HG03342 (cell line): ENCODE measurements around the gene PRH2.

ENCODE experiments used
- ATAC-seq: cut with Tn5 transposase; IDR thresholded peaks from one replicate; pipeline ENCODE4 v1.9.1; 2021; ENCODE audit warnings: mild to moderate bottlenecking, moderate library complexity; ENCODE audit not compliant: unreplicated experiment

Gene PRH2

GRCh38 chr12:10928746-10929286 is at the start of gene PRH2:
Gene PRH2 (plus strand): TSS chr12:10929236. CDS start chr12:10929274, 38 bp downstream.
- no peak for ATAC-seq

DNA sequence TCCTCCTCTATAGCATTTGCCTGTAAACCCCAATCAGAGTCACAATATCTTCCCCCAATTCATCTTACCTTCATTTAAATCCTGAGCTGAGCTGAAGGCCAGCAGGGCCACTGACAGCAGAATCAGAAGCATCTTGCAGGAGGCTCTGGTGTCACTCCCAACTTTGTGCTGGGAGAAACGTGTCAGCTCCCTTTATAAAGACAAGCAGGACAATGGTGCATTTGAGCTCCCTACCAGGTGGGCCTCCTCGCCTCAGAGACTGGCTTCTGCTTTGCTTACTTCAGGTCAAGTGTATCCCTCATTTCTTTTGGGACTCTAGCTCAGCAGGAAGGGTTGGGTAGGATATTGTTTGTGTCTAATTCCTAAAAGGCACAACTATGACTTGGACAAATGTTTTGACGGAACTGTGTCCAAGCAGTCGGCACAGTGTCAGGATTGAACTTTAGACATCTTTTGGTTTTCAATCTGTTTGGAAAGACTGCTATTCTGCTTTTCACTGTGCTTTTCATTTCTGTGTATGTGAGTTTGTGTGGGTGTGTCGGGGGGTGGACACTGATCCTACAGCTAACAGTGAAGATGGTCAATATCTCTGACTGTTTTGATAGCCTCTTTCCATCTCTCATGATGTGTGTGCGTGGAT is 44.8 kb upstream of the PRH2 start, which contains the start of gene PRH1:
Gene PRH1, minus strand, starts transcription at position 170 of the 640 bp plus-strand sequence. Its CDS starts 38 bp downstream, at position 132.
- no peak for ATAC-seq

DNA sequence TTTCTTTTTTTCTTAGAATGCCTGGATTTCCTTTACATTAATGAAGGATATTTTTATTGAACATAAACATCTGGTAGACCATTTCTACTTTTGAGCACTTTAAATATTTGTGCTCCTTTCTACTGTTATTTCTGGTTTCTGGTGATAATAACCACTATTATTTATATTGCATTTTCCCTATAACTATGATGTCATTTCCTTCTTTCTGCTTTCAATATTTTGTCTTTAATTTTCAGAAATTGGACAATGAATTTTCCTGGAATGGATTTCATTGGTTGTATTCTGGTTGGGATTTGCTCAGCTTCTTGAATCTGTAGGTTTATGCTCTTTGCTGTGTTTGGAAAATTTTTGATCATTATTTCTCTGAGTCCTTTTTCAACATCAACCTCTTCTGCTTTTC is 39.8 kb upstream of the PRH2 start:
- ATAC-seq, result no peak

DNA sequence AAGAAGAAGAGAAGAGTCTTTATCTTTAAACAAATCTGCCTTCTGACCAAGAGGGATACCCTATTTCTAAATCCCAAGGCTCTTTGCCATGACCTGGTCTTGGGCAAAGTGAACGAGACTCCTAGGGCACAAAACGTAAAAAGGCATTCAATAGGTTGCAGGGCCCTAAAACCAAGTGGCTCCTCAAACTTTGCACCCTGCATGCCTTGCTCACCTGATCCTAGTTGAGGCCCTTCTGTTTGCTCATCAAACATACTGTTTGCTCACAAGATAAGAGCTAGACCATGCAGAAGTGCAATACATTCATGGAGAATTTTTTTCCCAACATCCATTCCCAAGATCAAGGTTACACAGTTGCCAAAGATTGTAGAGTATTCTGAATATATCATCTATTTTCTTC is 37.1 kb upstream of the PRH2 start:
- no peak for ATAC-seq

- ATAC-seq, result no peak
These were observed 32.2 kb upstream of the PRH2 start for GRCh38 chr12:10896854-10897253.

DNA sequence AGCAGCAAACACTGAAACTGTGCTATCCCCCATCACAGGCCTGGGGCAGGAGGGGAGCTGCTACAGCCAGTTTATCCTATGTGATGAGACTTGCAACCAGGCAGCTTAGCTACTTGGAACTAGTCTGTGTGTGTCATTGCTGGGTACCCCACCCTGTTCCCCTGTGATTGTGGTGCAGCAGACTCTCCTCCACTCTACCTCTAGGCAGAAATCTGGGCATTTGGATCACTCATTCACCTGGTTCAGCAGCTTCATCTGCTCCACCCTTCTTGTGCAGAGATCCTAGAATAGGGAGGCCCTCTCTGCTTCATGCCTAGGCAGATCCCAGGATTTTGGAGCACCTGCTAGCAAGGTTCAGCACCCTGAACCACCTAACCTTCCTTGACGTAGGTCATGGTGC is 28.5 kb upstream of the PRH2 start:
- no peak for ATAC-seq

DNA sequence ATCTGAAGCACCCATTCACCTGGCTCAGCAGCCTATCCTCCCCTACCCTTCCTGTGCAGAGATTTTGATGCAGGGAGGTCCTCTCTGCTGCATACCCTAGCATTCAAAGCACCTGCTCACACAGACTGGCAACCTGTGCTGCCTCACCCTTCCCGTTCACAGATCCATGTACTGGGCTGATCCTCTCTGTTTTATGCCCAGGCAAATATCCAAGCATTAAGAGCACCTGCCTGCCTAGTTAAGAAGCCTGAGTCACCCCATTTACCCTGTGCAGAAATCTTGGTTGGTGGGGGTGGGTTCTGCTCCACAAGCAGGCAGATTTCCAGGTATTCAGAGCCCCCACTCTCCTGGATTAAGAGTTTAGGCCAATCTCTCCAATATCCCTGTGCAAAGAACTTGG is 28.1 kb upstream of the PRH2 start:
- ATAC-seq, result no peak

DNA sequence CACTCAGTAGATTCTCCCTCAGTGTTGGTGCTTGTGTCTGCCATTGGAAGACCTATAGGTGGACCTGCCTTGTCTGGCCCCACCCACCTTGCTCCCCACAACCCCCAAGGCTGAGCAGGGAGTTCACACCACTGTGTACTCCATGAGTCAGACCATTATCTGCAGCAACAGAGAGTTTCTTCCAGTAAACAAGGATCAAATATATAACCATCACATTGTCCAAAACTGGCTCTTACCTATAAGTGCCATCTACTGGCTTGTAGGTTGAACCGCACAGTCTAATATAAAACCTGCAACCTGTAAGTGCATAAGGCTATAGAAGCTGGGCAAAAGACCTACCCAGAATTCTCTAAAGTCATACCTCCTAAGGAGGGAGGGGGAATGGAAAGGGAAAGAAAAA is 27.6 kb upstream of the PRH2 start:
- ATAC-seq, result no peak

DNA sequence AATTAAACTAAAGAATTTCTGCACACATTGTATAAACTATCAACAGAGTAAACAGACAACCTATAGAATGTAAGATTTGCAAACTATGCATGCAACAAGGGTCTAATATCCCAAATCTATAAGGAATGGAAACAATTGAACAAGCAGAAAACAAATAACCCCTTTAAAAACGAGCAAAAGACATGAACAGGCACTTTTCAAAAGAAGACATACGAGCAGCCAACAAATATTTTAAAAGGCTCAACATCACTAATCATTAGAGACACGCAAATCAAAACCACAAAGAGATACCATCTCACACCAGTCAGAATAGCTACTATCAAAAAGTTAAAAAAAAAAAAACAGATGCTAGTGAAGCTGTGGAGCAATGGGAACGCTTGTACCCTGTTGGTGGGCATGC is 24.4 kb upstream of the PRH2 start:
- ATAC-seq, result no peak

- no peak for ATAC-seq
These were observed 19.6 kb upstream of the PRH2 start, which contains the start of gene TAS2R13 for GRCh38 chr12:10909462-10909861. Gene TAS2R13 (minus strand): TSS chr12:10909562. CDS start chr12:10909298, 264 bp downstream.

DNA sequence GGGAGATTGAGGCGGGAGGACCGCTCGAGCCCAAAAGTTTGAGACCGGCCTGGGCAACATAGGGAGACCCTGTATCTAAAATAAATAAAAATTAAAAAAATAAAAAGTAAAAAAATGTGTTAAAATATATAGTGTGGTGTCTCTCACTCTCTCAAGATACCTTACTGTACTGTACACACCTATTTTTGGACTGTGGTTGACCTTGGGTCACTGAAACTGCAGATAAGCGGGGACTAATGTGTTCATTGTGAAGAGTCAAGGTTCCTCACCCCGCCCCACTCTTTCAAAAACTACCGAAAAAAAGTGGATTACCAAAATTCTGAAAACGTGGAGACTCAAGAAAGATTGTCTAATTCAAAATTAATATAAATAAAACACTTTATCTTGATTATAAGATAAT is 18.7 kb upstream of the PRH2 start:
- ATAC-seq, result no peak

DNA sequence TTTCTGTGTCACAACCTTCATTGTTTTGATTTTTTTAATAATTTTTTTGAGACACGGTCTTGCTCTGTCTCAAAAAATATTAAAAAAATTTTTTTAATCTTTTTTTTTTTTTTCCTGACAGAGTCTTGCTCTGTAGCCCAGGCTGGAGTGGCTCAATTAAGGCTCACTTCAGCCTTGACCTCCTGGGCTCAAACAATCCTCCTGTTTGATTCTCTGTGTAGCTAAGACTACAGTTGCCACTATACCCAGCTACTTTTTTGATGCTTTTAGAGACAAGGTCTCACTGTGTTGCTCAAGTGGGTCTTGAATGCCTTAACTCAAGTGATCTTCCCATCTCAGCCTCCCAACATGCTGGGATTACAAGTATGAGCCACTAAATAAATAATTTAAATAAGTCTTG is 9.2 kb upstream of the PRH2 start:
- ATAC-seq, result no peak

- ATAC-seq, result no peak
These were observed 2.8 kb upstream of the PRH2 start for GRCh38 chr12:10926269-10926668.

DNA sequence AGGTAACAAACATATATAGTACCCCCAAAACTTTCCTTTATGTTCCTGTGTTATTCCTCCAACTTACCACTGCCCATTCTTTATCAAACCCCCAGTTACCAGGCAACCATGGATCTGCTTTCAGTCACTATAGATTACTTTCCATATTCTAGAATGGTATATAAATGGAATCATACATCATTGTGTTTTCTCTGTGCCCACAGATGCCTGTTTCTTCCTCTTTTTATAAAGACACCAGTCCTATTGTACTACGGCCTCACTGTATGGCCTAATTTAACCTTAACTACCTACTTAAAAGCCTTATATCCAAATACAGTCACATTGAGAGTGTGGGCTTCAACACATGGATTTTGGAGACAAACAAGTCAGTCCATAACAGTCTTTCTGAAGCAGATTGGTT is 7.5 kb downstream of the PRH2 start:
- ATAC-seq, result no peak

GRCh38 chr12:10939163-10939562 is 10.1 kb downstream of the PRH2 start, which contains the start of gene TAS2R14:
Gene TAS2R14 (minus strand): TSS chr12:10939263. CDS start chr12:10939207, 56 bp downstream.
- no peak for ATAC-seq

- no peak for ATAC-seq
These were observed 11.4 kb downstream of the PRH2 start for GRCh38 chr12:10940389-10940788.

- no peak for ATAC-seq
These were observed 12.3 kb downstream of the PRH2 start for GRCh38 chr12:10941369-10941768.

DNA sequence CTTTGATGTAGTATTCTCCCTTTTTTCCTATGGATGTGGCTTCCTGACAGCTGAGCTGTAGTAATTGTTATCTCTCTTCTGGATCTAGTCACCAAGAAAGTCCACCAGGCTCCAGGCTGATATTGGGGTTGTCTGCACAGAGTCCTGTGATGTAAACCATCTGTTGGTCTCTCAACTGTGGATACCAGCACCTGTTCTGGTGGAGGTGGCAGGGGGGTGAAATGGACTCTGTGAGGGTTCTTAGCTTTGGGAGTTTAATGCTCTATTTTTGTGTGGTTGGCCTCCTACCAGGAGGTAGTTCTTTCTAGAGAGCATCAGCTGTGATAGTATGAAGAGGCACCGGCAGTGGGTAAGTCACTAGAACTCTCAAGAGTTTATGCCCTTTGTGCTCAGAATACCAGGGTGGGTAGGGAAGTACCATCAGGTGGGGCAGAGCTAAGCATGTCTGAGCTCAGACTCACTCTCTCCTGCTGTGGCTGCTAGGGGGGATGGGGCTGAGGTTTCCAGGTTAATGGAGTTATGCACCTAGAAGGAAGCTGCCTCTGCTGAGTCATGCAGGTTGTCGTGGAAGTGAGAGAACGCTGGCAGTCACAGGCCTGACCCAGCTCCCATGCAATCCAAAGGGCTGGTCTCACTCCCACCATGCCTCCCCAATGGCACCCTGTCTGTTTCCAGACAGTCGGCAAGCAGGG is 13.0 kb downstream of the PRH2 start:
- no peak for ATAC-seq

DNA sequence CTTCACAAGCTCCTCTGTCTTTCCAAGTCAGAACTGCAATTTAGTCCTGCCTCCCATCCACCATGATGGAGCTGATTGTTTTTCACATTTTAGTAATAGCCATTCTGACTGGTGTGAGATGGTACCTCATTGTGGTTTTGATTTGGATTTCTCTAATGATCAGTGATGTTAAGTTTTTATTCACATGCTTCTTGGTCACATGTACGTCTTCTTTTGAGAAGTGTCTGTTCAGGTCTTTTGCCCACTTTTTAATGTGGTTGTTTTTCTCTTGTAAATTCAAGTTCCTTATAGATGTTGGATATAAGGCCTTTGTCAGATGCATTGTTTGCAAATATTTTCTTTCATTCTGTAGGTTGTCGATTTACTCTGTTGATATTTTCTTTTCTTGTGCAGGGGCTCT is 14.1 kb downstream of the PRH2 start:
- no peak for ATAC-seq

- ATAC-seq, result no peak
These were observed 23.6 kb downstream of the PRH2 start for GRCh38 chr12:10952645-10953044.

DNA sequence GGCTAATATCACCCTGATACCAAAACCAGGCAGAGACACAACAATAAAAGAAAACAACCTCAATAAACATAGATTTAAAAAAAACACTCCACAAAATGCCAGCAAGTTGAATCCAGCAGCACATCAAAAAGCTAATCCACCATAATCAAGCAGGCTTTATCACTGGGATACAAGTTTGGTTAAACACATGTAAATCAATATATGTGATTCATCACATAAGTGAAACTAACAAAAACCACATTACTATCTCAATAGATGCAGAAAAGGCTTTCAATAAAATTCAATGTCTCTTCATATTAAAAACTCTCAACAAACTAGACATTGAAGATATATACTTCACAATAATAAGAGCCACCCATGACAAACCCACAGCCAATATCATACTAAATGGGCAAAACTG is 27.0 kb downstream of the PRH2 start:
- no peak for ATAC-seq

DNA sequence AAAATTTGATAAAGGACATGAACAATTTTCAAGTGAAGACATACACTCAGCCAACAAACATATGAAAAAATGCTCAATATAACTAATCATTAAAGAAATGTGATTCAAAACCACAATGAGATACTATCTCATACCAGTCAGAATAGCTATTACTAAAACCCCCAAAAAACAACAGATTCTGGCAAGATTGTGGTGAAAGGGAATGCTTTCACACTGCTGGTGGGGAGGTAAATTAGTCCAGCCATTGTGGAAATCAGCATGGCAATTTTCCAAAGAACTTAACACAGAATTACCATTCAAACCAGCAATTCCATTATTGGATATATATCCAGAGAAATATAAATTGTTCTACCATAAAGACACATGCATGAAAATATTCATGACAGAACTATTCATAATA is 28.7 kb downstream of the PRH2 start:
- no peak for ATAC-seq
